Stimulated activated CD4-positive, alpha-beta T cell treated with anti-CD3 and anti-CD28 coated beads, Interleukin-4, amount 100 ng/mL, for 1 hour (primary cell): ENCODE measurements around the gene TRIM47.
"Not testable (repeated sequence)": the region's sequence is repeated elsewhere in the genome, so short reads cannot be mapped to it uniquely, and the experiment has no call there.

ENCODE experiments used
- DNase-seq: peaks from one replicate; pipeline ENCODE4 v3.0.0-alpha.2; 2020

TRIM47 gene

GRCh38 chr17:75865404-75866188, 12.8 kb downstream of the TRIM47 start:
- DNase-seq, result not testable (repeated sequence)

GRCh38 chr17:75864887-75865286, 13.5 kb downstream of the TRIM47 start:
- DNase-seq, result not testable (repeated sequence)

- no peak for DNase-seq
Measured at GRCh38 chr17:75864448-75864871, 13.9 kb downstream of the TRIM47 start.

GRCh38 chr17:75861927-75862317, 16.5 kb downstream of the TRIM47 start:
- DNase-seq, result no peak

- not testable (repeated sequence) for DNase-seq
Measured at GRCh38 chr17:75859358-75859757, 19.0 kb downstream of the TRIM47 start.

- DNase-seq, result no peak
Measured at GRCh38 chr17:75856062-75856756, 22.2 kb downstream of the TRIM47 start.

GRCh38 chr17:75855310-75856061, 22.9 kb downstream of the TRIM47 start, which contains the start of gene WBP2:
TSS of gene WBP2 (minus strand) at chr17:75855335. CDS start at chr17:75855297, 38 bp downstream.
- peak; percentile 95 for DNase-seq

- no peak for DNase-seq
Measured at GRCh38 chr17:75854881-75855309, 23.5 kb downstream of the TRIM47 start.

- no peak for DNase-seq
Measured at GRCh38 chr17:75854101-75854748, 24.2 kb downstream of the TRIM47 start.

- DNase-seq, result no peak
Measured at GRCh38 chr17:75853433-75853832, 24.9 kb downstream of the TRIM47 start.

- DNase-seq, result not testable (repeated sequence)
Measured at GRCh38 chr17:75851693-75851991, 26.7 kb downstream of the TRIM47 start.

GRCh38 chr17:75850928-75851692, 27.3 kb downstream of the TRIM47 start:
- DNase-seq, result no peak

- DNase-seq, result no peak
Measured at GRCh38 chr17:75849724-75850123, 28.7 kb downstream of the TRIM47 start.

- DNase-seq, result no peak
Measured at GRCh38 chr17:75849279-75849646, 29.1 kb downstream of the TRIM47 start.

- DNase-seq, result peak; percentile 87
Measured at GRCh38 chr17:75848523-75849278, 29.7 kb downstream of the TRIM47 start.

- DNase-seq, result no peak
Measured at GRCh38 chr17:75847614-75848522, 30.5 kb downstream of the TRIM47 start.

- DNase-seq, result no peak
Measured at GRCh38 chr17:75846692-75847613, 31.4 kb downstream of the TRIM47 start.

- no peak for DNase-seq
Measured at GRCh38 chr17:75845933-75846691, 32.3 kb downstream of the TRIM47 start.
